ENCODE results near the gene KIAA1328. TPM values are rescaled to one million over a fixed set of nuclear protein-coding genes. Genes with fewer than 3 reads are reported as not detected.

The KIAA1328 gene
- polyA plus RNA-seq, 5 donors, result 14.2 to 26.9 (median 25.9) TPM

GRCh38 chr18:37251679-37252078 is 422.8 kb downstream of the KIAA1328 start:
- no peak for DNase-seq

GRCh38 chr18:37252342-37252741 is 423.4 kb downstream of the KIAA1328 start:
- DNase-seq, result no peak

- DNase-seq, result no peak
Observed at GRCh38 chr18:37252854-37253393, 424.0 kb downstream of the KIAA1328 start.

- no peak for DNase-seq
Observed at GRCh38 chr18:37253394-37254235, 424.7 kb downstream of the KIAA1328 start.

GRCh38 chr18:37254236-37254754 is 425.4 kb downstream of the KIAA1328 start:
- DNase-seq, result no peak

- DNase-seq, result no peak
Observed at GRCh38 chr18:37254973-37255372, 426.0 kb downstream of the KIAA1328 start.

- no peak for DNase-seq
Observed at GRCh38 chr18:37258131-37258530, 429.2 kb downstream of the KIAA1328 start.

GRCh38 chr18:37258819-37259218 is 429.9 kb downstream of the KIAA1328 start:
- no peak for DNase-seq

- no peak for DNase-seq
Observed at GRCh38 chr18:37259711-37260110, 430.8 kb downstream of the KIAA1328 start.

GRCh38 chr18:37260367-37261093 is 431.6 kb downstream of the KIAA1328 start:
- DNase-seq, result no peak

GRCh38 chr18:37261246-37261840 is 432.4 kb downstream of the KIAA1328 start:
- DNase-seq, result no peak

- no peak for DNase-seq
Observed at GRCh38 chr18:37261988-37262387, 433.1 kb downstream of the KIAA1328 start.

- DNase-seq, result no peak
Observed at GRCh38 chr18:37264956-37265355, 436.0 kb downstream of the KIAA1328 start.

- no peak for DNase-seq
Observed at GRCh38 chr18:37265382-37265781, 436.5 kb downstream of the KIAA1328 start.

- no peak for DNase-seq
Observed at GRCh38 chr18:37266290-37266689, 437.4 kb downstream of the KIAA1328 start.

- peak; percentile 62 to 70 for DNase-seq
Observed at GRCh38 chr18:37270038-37270665, 441.2 kb downstream of the KIAA1328 start.

GRCh38 chr18:37270666-37271052 is 441.7 kb downstream of the KIAA1328 start:
- no peak for DNase-seq

GRCh38 chr18:37272226-37272625 is 443.3 kb downstream of the KIAA1328 start:
- no peak for DNase-seq

GRCh38 chr18:37272841-37273240 is 443.9 kb downstream of the KIAA1328 start:
- DNase-seq, result no peak

GRCh38 chr18:37274309-37275236 is 445.6 kb downstream of the KIAA1328 start:
- no peak for DNase-seq
